ENCODE measurements around the gene ATG4D. TPM values are rescaled to one million over a fixed set of nuclear protein-coding genes. Genes with fewer than 3 reads are reported as not detected.

Gene ATG4D
- total RNA-seq, 3 donors from 2014 or later: 13.1 to 18.0 (median 16.1) TPM

DNA sequence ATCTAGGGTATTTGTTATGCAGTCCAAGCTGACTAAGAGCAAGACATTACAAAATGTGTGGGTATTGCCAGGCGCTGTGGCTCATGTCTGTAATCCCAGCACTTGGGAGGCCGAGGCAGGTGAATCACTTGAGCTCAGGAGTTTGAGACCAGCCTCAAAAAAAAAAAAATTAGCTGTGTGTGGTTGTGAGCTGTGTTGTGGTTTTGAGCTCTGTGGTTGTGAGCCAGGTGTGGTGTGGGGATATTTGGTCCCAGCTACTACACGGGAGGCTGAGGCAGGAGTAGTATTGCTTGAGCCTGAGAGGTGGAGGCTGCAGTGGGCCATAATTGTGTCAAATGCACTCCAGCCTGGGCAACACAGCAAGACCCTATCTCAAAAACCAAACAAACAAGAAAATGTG is 35.0 kb upstream of the ATG4D start:
- Histone ChIP-seq H3K27ac (no peak overlapping the region), H3K4me1 (peaks cover 0 to 4% of the 10 kb centered on the region in 2 donors), H3K36me3 (no peaks in the 10 kb centered on the region), H3K4me3 (no peak overlapping the region), H3K9me3 (no peaks in the 10 kb centered on the region), H3K27me3 (peaks cover 0 to 5% of the 10 kb centered on the region in 2 donors)
- intact Hi-C loops (cut with DNase I; ENCODE audit: low total_unique reads): no loop called here
- TF ChIP-seq POLR2AphosphoS5 (IDR thresholded peaks at IDR 0.05): no peak
- no peak for TF ChIP-seq POLR2A (IDR thresholded peaks at IDR 0.05)
- TF ChIP-seq, protein P1, sequence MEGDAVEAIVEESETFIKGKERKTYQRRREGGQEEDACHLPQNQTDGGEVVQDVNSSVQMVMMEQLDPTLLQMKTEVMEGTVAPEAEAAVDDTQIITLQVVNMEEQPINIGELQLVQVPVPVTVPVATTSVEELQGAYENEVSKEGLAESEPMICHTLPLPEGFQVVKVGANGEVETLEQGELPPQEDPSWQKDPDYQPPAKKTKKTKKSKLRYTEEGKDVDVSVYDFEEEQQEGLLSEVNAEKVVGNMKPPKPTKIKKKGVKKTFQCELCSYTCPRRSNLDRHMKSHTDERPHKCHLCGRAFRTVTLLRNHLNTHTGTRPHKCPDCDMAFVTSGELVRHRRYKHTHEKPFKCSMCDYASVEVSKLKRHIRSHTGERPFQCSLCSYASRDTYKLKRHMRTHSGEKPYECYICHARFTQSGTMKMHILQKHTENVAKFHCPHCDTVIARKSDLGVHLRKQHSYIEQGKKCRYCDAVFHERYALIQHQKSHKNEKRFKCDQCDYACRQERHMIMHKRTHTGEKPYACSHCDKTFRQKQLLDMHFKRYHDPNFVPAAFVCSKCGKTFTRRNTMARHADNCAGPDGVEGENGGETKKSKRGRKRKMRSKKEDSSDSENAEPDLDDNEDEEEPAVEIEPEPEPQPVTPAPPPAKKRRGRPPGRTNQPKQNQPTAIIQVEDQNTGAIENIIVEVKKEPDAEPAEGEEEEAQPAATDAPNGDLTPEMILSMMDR (IDR thresholded peaks at IDR 0.05): no peak
- no peak for DNase-seq (ENCODE audit: low spot score in 2 of 2)

DNA sequence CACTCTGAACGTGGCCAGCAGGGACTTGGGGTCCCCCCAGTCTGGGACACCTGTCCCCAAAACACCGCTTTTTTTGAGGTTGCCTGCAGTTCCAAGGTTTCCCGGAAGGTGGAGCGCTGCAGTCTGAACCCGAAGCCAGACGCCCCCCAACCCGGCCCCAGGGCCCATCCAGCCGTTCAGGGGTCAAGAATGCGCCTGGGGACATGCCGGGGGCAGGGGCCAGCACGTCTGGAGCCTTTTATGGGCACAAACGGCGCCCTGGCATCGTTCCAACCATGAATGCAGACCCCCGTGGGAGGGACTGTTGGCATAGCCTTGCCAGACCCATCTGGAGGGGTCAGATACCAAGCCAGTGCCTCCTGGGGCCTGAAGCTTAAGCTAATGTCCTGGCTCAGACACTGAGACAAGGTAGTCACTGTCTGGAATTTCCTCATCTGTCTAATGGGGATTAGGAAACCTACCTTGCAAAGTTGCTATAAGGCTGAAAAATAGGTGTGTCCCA is 33.4 kb upstream of the ATG4D start:
- Histone ChIP-seq H3K4me3 (no peak overlapping the region), H3K4me1 (peaks cover 0 to 4% of the 10 kb centered on the region in 2 donors), H3K27me3 (peaks cover 0 to 17% of the 10 kb centered on the region in 2 donors), H3K36me3 (no peaks in the 10 kb centered on the region), H3K27ac (peak overlapping the region in 1 of 2 donors; percentile 9), H3K9me3 (no peaks in the 10 kb centered on the region)
- DNase-seq (ENCODE audit: low spot score in 2 of 2): no peak
- no peak for TF ChIP-seq POLR2A (IDR thresholded peaks at IDR 0.05)
- TF ChIP-seq, protein P1 (IDR thresholded peaks at IDR 0.05): peak; percentile 30 to 56 (median 34)
- intact Hi-C loops (cut with DNase I; ENCODE audit: low total_unique reads): no loop called here

DNA sequence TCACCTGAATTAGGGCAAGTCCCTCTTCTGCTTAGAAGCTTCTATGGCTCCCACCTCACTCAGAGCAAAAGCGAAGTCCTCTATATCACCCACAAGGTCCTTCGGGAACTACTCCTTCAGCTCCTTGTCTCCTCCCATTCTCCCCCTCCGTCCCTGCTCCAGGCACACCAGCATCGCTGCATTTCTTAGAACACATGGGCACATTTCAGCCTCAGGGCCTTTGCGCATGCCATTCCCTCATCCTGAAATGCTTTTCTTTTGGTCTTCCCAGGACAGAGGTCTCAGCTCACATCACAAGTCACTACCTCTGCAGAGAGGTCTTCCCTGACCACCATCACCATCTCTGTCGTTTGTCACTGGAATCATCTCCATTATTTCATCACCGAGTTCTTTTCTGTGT is 30.5 kb upstream of the ATG4D start:
- no peaks in the 10 kb centered on the region for H3K36me3 ChIP-seq
- no peak overlapping the region for H3K4me3 ChIP-seq
- H3K9me3 ChIP-seq: no peaks in the 10 kb centered on the region
- no peak overlapping the region for H3K27ac ChIP-seq
- TF ChIP-seq POLR2A (IDR thresholded peaks at IDR 0.05) (no peak), POLR2AphosphoS5 (IDR thresholded peaks at IDR 0.05) (no peak)
- TF ChIP-seq, protein P1 (IDR thresholded peaks at IDR 0.05): no peak
- DNase-seq (ENCODE audit: low spot score in 2 of 2): no peak
- H3K27me3 ChIP-seq: peaks cover 0 to 20% of the 10 kb centered on the region in 2 donors
- peaks cover 0 to 4% of the 10 kb centered on the region in 2 donors for H3K4me1 ChIP-seq
- intact Hi-C loops (cut with DNase I; ENCODE audit: low total_unique reads): no loop called here

DNA sequence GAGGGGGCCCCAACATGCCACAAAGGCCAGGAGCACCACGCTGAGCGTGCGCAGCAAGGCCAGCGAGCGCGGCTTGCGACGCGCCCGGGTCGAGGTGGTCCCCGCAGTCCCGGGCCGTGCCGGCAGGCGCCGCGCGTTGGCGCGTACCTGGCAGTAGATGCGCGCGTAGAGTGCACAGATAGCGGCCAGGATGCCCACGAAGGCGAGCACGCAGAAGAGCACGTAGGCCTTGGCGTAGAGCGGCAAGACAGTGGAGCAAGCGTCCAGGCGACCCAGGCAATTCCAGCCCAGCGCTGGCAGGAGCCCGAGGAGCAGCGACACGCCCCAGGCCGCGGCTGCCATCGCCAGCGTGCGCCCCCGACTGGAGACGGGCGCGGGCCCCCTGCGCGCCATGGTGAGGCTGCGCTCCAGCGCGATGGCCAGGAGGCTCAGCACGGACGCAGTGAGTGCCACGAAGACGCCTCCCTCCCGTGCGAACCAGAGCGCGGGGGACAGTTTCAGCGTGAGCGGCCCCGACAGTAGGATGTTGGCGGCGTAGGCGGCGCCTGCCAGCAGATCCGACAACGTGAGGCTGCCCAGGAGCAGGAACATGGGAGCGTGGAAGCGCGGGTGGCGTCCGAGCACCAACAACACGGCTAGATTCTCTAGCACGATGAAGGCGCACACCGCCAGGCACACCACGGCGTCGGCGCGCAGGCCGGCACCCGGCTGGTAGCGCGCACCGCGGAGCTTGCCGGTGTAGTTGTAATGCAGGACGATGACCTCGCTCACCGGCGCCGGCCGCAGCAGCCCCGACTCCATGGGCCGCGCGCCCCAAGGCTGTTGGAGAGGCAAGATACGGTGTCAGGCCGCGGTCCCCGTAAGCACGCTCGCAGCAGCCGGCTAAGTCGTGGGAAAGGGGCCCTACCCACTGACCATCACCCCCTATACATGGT is 29.2 kb upstream of the ATG4D start:
- Histone ChIP-seq H3K27ac (no peak overlapping the region), H3K27me3 (peaks cover 0 to 20% of the 10 kb centered on the region in 2 donors), H3K4me1 (peaks cover 0 to 4% of the 10 kb centered on the region in 2 donors), H3K9me3 (no peaks in the 10 kb centered on the region), H3K4me3 (no peak overlapping the region), H3K36me3 (no peaks in the 10 kb centered on the region)
- DNase-seq (ENCODE audit: low spot score in 2 of 2): no peak
- TF ChIP-seq POLR2AphosphoS5 (IDR thresholded peaks at IDR 0.05) (no peak), POLR2A (IDR thresholded peaks at IDR 0.05) (no peak)
- TF ChIP-seq, protein P1 (IDR thresholded peaks at IDR 0.05): no peak
- intact Hi-C loops (cut with DNase I; ENCODE audit: low total_unique reads): no loop called here

DNA sequence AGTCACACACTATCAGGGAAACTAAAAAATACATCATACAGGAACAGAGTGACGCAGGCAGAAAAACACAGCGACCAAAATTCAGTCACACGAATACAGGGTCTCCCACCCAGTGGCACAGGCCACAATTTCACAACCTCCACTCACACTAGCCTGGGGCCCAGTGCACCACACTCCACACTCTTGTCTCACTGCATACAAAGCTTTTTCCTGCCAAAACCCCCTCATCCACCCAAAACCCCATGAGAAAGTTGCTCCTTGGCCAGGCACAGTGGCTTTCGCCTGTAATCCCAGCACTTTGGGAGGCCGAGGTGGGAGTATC is 27.7 kb upstream of the ATG4D start:
- Histone ChIP-seq H3K4me1 (no peaks in the 10 kb centered on the region), H3K27me3 (peaks cover 0 to 20% of the 10 kb centered on the region in 2 donors), H3K27ac (no peak overlapping the region), H3K36me3 (no peaks in the 10 kb centered on the region), H3K9me3 (no peaks in the 10 kb centered on the region), H3K4me3 (no peak overlapping the region)
- TF ChIP-seq, protein P1 (IDR thresholded peaks at IDR 0.05): no peak
- TF ChIP-seq POLR2A (IDR thresholded peaks at IDR 0.05): no peak
- no peak for TF ChIP-seq POLR2AphosphoS5 (IDR thresholded peaks at IDR 0.05)
- intact Hi-C loops (cut with DNase I; ENCODE audit: low total_unique reads): no loop called here
- no peak for DNase-seq (ENCODE audit: low spot score in 2 of 2)
